H7 (cell line): Measurements from ENCODE around the gene MZB1. TPM values are rescaled to one million over a fixed set of nuclear protein-coding genes. Genes with fewer than 3 reads are reported as not detected.
"Not testable (repeated sequence)": the region's sequence is repeated elsewhere in the genome, so short reads cannot be mapped to it uniquely, and the experiment has no call there.

ENCODE experiments used
- DNase-seq: peaks from one replicate; pipeline ENCODE4 v3.0.0; 2012
- H3K27me3 ChIP-seq: 2 replicates; pipeline ENCODE4 v1.6.0; 2011; ENCODE audit warnings: mild to moderate bottlenecking, low read length; ENCODE audit not compliant: control insufficient read depth, insufficient read depth
- H3K36me3 ChIP-seq: replicated peaks from 2 replicates; pipeline ENCODE4 v1.5.1; 2011; ENCODE audit warnings: low read length; ENCODE audit not compliant: control insufficient read depth, insufficient read depth
- H3K4me3 ChIP-seq: 2 replicates; pipeline ENCODE4 v1.5.1; 2011; ENCODE audit warnings: low read depth, mild to moderate bottlenecking, control low read depth, low read length, moderate library complexity; ENCODE audit not compliant: insufficient read depth
- total RNA-seq: library from RNA; depleted of rRNA; stranded (reverse); fragments of >200 nt; shearing (Covaris generic); gene quantifications from 2 replicates; pipeline ENCODE4 v1.2.3, GENCODE V29; 2014; rRNA removed

The MZB1 gene
- total RNA-seq, 1 experiment from 2014 or later: not detected

- not testable (repeated sequence) for H3K27me3 ChIP-seq, DNase-seq, H3K36me3 ChIP-seq, H3K4me3 ChIP-seq
Observed at GRCh38 chr5:139355900-139356299, 33.8 kb downstream of the MZB1 start.

GRCh38 chr5:139354186-139354585 is 35.5 kb downstream of the MZB1 start:
- peaks cover 2% of the 10 kb centered on the region; the same call in 1 of the 2 replicates for H3K36me3 ChIP-seq
- no peak for DNase-seq

GRCh38 chr5:139347863-139348262 is 41.9 kb downstream of the MZB1 start:
- H3K4me3 ChIP-seq, H3K27me3 ChIP-seq, H3K36me3 ChIP-seq, DNase-seq: not testable (repeated sequence)

More at GRCh38 chr5:139354186-139354585, 35.5 kb downstream of the MZB1 start:
- Histone ChIP-seq H3K4me3 (no peak overlapping the region), H3K27me3 (no peaks in the 10 kb centered on the region)

GRCh38 chr5:139345442-139345841 is 44.3 kb downstream of the MZB1 start:
- DNase-seq, H3K36me3 ChIP-seq, H3K4me3 ChIP-seq, H3K27me3 ChIP-seq: not testable (repeated sequence)

- H3K4me3 ChIP-seq: no peak overlapping the region
- no peaks in the 10 kb centered on the region for H3K27me3 ChIP-seq
- no peak for DNase-seq
- no peaks in the 10 kb centered on the region; the same call in 1 of the 2 replicates for H3K36me3 ChIP-seq
Observed at GRCh38 chr5:139344177-139344576, 45.5 kb downstream of the MZB1 start.

GRCh38 chr5:139343476-139343875 is 46.2 kb downstream of the MZB1 start:
- no peaks in the 10 kb centered on the region for H3K27me3 ChIP-seq
- no peaks in the 10 kb centered on the region; the same call in 1 of the 2 replicates for H3K36me3 ChIP-seq
- no peak for DNase-seq
- no peak overlapping the region for H3K4me3 ChIP-seq

GRCh38 chr5:139342423-139342723 is 47.3 kb downstream of the MZB1 start:
- DNase-seq: no peak
- Histone ChIP-seq H3K4me3 (peak overlapping the region; percentile 100), H3K27me3 (no peaks in the 10 kb centered on the region), H3K36me3 (no peaks in the 10 kb centered on the region; the same call in 1 of the 2 replicates)

GRCh38 chr5:139341689-139342422 is 47.9 kb downstream of the MZB1 start, which contains the start of gene PAIP2:
Gene PAIP2 (plus strand): TSS chr5:139341854. CDS start chr5:139363785, 21,931 bp downstream.
- peak; percentile 97 for DNase-seq
- Histone ChIP-seq H3K4me3 (peak within 1 kb of the TSS; percentile 100), H3K27me3 (no peaks in the 10 kb centered on the region), H3K36me3 (no peaks in the 10 kb centered on the region; the same call in 1 of the 2 replicates)

- DNase-seq: no peak
- no peaks in the 10 kb centered on the region; the same call in 1 of the 2 replicates for H3K36me3 ChIP-seq
- no peaks in the 10 kb centered on the region for H3K27me3 ChIP-seq
- H3K4me3 ChIP-seq: peak overlapping the region; percentile 100
Observed at GRCh38 chr5:139341187-139341688, 48.5 kb downstream of the MZB1 start.

GRCh38 chr5:139340051-139340450 is 49.7 kb downstream of the MZB1 start:
- Histone ChIP-seq H3K27me3 (no peaks in the 10 kb centered on the region), H3K36me3 (no peaks in the 10 kb centered on the region), H3K4me3 (no peak overlapping the region)
- no peak for DNase-seq

Other genes starting within 250 kb of the MZB1 start
- 14.8 and 17.4 TPM in 2 replicates for gene SIL1, start 191.5 kb downstream of the MZB1 start, total RNA-seq
- gene MATR3, start 96.2 kb downstream of the MZB1 start, total RNA-seq: 228 and 239 TPM in 2 replicates
- 50.9 and 57.0 TPM in 2 replicates for gene PAIP2, start 48.1 kb downstream of the MZB1 start, total RNA-seq
- not detected in 2 replicates for gene SLC23A1, start 6.6 kb downstream of the MZB1 start, total RNA-seq
- gene PROB1, start 5.2 kb upstream of the MZB1 start, total RNA-seq: 1.4 and 1.7 TPM in 2 replicates
- gene SPATA24, start 14.2 kb upstream of the MZB1 start, total RNA-seq: 7.7 and 8.6 TPM in 2 replicates
- gene DNAJC18, start 49.6 kb upstream of the MZB1 start, total RNA-seq: 6.3 and 9.8 TPM in 2 replicates
- gene ECSCR, start 72.8 kb upstream of the MZB1 start, total RNA-seq: 4.6 and 6.4 TPM in 2 replicates
- not detected in 2 replicates for gene SMIM33, start 81.1 kb upstream of the MZB1 start, total RNA-seq
- gene STING1, start 92.8 kb upstream of the MZB1 start, total RNA-seq: 0.15 and 0.21 TPM in 2 replicates
- gene UBE2D2, start 171.4 kb upstream of the MZB1 start, total RNA-seq: 150 and 167 TPM in 2 replicates